ENCODE measurements around the gene GPR15. TPM values are rescaled to one million over a fixed set of nuclear protein-coding genes. Genes with fewer than 3 reads are reported as not detected.

The GPR15 gene
- total RNA-seq, 1 donor from 2014 or later: not detected

DNA sequence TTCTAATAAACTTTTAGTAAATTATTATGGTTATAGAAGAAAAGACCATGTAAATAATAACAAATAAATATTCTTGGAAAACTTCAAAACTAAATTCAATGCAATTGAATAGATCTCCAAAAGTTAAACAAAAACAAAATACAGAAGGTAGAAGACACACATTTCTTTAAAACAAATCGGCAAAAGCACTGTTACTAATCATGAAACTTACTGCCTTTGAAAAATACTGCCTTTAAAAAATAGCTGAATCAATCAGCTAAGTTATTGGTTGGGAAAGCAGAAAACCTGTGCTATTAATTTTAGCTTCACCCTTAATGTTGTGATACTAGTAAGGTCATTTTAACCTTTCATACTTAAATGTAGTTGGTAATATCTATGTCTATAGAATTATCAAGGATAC, 3.0 kb downstream of the GPR15 start:
- Mint-ChIP-seq H3K27me3 (no peaks in the 10 kb centered on the region), H3K4me1 (ENCODE audit: low read depth) (no peaks in the 10 kb centered on the region), H3K9me3 (ENCODE audit: low read depth) (no peaks in the 10 kb centered on the region), H3K36me3 (ENCODE audit: insufficient read depth) (no peaks in the 10 kb centered on the region), H3K27ac (no peak overlapping the region), H3K4me3 (ENCODE audit: low read depth) (no peak overlapping the region)
- TF ChIP-seq, protein P1, sequence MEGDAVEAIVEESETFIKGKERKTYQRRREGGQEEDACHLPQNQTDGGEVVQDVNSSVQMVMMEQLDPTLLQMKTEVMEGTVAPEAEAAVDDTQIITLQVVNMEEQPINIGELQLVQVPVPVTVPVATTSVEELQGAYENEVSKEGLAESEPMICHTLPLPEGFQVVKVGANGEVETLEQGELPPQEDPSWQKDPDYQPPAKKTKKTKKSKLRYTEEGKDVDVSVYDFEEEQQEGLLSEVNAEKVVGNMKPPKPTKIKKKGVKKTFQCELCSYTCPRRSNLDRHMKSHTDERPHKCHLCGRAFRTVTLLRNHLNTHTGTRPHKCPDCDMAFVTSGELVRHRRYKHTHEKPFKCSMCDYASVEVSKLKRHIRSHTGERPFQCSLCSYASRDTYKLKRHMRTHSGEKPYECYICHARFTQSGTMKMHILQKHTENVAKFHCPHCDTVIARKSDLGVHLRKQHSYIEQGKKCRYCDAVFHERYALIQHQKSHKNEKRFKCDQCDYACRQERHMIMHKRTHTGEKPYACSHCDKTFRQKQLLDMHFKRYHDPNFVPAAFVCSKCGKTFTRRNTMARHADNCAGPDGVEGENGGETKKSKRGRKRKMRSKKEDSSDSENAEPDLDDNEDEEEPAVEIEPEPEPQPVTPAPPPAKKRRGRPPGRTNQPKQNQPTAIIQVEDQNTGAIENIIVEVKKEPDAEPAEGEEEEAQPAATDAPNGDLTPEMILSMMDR (IDR thresholded peaks at IDR 0.05; ENCODE audit: unreplicated experiment): no peak
- no peak for DNase-seq (ENCODE audit: low spot score, unreplicated experiment)

DNA sequence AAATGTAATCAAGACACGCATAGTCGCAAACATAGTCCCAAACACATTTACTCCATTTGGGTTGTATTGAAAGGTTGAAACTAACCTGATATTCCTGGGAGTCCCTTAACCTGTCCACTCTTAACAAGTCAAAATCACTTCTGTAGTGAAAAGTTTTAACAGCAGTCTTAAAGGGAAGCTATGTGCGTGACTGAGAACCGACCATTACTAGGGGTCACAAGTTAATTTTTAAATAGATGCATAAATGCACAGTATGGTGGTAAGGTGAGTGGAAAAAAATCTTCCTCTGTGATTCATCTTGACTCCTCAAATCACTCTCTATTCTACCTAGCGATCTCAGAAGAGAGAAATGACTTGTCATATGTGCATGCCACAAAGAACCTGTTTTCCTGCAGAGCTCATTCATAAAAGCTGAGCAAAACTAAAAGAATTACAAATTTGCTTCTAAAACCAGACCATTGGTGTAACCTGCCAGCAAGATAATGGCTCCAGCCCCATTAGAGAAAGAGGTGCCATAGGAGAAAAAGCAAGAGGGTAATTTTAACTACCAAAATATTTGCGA, 4.8 kb downstream of the GPR15 start:
- Mint-ChIP-seq H3K27me3 (no peaks in the 10 kb centered on the region), H3K27ac (no peak overlapping the region), H3K4me1 (ENCODE audit: low read depth) (no peaks in the 10 kb centered on the region)

DNA sequence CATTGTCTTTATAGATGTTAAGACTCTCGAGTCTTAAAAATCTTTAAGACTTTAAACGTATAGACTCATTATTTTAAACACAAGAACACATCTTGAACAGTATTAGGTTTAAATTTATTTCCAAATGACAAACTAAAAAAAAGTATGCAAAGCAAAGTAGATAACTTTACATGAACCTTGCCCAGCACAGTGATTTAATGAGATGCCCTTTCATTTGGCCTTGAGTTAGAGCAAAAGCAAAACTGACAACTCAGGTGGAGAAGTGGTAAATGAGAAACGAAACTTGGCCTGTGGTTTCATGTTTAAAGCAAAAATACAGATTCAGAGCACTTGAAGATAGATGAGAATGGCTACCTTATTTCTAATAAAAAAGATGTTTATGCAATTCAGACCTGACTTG, 8.6 kb downstream of the GPR15 start:
- no peak overlapping the region for H3K27ac Mint-ChIP-seq
- no peak for DNase-seq (ENCODE audit: low spot score, unreplicated experiment)
- H3K27me3 Mint-ChIP-seq: no peaks in the 10 kb centered on the region
- H3K4me3 Mint-ChIP-seq (ENCODE audit: low read depth): no peak overlapping the region
- H3K9me3 Mint-ChIP-seq (ENCODE audit: low read depth): no peaks in the 10 kb centered on the region
- no peaks in the 10 kb centered on the region for H3K36me3 Mint-ChIP-seq (ENCODE audit: insufficient read depth)
- no peaks in the 10 kb centered on the region for H3K4me1 Mint-ChIP-seq (ENCODE audit: low read depth)
- TF ChIP-seq, protein P1 (IDR thresholded peaks at IDR 0.05; ENCODE audit: unreplicated experiment): no peak

More for the DNA sequence above, 4.8 kb downstream of the GPR15 start:
- TF ChIP-seq, protein P1 (IDR thresholded peaks at IDR 0.05; ENCODE audit: unreplicated experiment): no peak
- no peaks in the 10 kb centered on the region for H3K36me3 Mint-ChIP-seq (ENCODE audit: insufficient read depth)
- H3K4me3 Mint-ChIP-seq (ENCODE audit: low read depth): no peak overlapping the region
- H3K9me3 Mint-ChIP-seq (ENCODE audit: low read depth): no peaks in the 10 kb centered on the region
- DNase-seq (ENCODE audit: low spot score, unreplicated experiment): no peak

DNA sequence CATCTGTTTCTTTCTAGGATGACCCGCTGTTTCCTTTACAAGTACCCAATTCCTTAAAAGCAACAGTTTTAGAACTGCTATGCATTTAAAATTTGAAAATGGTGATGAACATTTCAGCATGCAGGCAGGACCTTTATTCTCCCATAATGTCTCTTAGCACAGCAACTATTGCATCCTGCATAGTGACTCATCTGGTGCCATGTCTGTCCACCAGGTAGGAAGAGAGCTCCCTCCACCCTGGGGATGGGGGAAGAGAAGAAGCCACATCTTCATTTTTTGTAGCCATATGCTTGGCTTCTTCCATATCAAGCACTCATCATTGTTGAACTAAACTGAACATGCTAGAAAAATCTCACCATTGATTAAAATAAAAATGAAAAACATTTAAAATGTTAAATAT, 9.9 kb downstream of the GPR15 start:
- no peak for DNase-seq (ENCODE audit: low spot score, unreplicated experiment)
- Mint-ChIP-seq H3K4me3 (ENCODE audit: low read depth) (no peak overlapping the region), H3K4me1 (ENCODE audit: low read depth) (no peaks in the 10 kb centered on the region), H3K9me3 (ENCODE audit: low read depth) (no peaks in the 10 kb centered on the region), H3K36me3 (ENCODE audit: insufficient read depth) (no peaks in the 10 kb centered on the region), H3K27ac (no peak overlapping the region), H3K27me3 (no peaks in the 10 kb centered on the region)
- TF ChIP-seq, protein P1 (IDR thresholded peaks at IDR 0.05; ENCODE audit: unreplicated experiment): no peak

DNA sequence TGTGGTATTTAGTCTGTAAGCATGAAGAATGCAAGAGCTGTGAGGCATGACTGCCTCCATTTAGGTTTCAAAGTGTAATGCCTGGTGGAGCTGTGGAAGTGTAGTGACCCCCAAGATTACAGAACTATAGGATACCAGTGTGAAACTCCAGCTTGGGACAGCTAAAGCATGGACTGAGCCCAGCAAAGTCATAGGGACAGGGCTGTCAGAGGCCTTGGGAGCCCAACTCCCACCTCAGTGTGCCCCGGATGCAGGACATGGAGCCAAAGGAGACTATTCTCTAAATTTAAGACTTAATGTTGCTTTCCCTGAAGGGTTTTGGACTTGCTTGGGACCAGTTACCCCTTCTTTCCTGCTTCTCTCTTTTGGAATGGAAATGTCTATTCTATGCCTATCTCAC, 10.8 kb downstream of the GPR15 start:
- Mint-ChIP-seq H3K4me1 (ENCODE audit: low read depth) (no peaks in the 10 kb centered on the region), H3K27ac (no peak overlapping the region), H3K9me3 (ENCODE audit: low read depth) (no peaks in the 10 kb centered on the region), H3K4me3 (ENCODE audit: low read depth) (no peak overlapping the region), H3K27me3 (no peaks in the 10 kb centered on the region), H3K36me3 (ENCODE audit: insufficient read depth) (no peaks in the 10 kb centered on the region)
- no peak for DNase-seq (ENCODE audit: low spot score, unreplicated experiment)
- TF ChIP-seq, protein P1 (IDR thresholded peaks at IDR 0.05; ENCODE audit: unreplicated experiment): no peak
